Sciatic nerve (tissue), 2 donors: ENCODE measurements around the gene ZBTB20. TPM values are rescaled to one million over a fixed set of nuclear protein-coding genes. Genes with fewer than 3 reads are reported as not detected.

Source experiments
- ATAC-seq: fragments of 200-7000 bp; cut with Tn5 transposase; one replicate; pipeline ENCODE4 v1.9.1; 2020; ENCODE audit warnings: mild to moderate bottlenecking, moderate library complexity
- DNase-seq: peaks from one replicate; pipeline ENCODE4 v3.0.0-alpha.2; 2020; ENCODE audit warnings: low spot score
- intact Hi-C: fragments of 100-400 bp; cut with DNase I; formaldehyde crosslinking; loops from one replicate; pipeline ENCODE4 v1.14.2; 2022
- total RNA-seq: library from RNA; stranded (reverse); fragmentation: NEBNext Ultra II Directional; extraction: Animal tissue kit (Norgen Biotek cat#: 25700); gene quantifications from one replicate; pipeline ENCODE4 v1.2.1, GENCODE V29; 2021
- donor health status: DM: no; HTN: no; CAD: no.
- donor health status: DM: no; HTN: no; CAD: no.

The ZBTB20 gene
- total RNA-seq, 1 donor from 2014 or later, result 145 TPM

- ATAC-seq (no peak), DNase-seq (no peak)
- intact Hi-C loops, result no loop called here
Measured at GRCh38 chr3:114595522-114596028, 551.5 kb downstream of the ZBTB20 start.

GRCh38 chr3:114590309-114591047 lies 556.6 kb downstream of the ZBTB20 start:
- ATAC-seq (no peak), DNase-seq (no peak)
- intact Hi-C loops, result no loop called here

DNA sequence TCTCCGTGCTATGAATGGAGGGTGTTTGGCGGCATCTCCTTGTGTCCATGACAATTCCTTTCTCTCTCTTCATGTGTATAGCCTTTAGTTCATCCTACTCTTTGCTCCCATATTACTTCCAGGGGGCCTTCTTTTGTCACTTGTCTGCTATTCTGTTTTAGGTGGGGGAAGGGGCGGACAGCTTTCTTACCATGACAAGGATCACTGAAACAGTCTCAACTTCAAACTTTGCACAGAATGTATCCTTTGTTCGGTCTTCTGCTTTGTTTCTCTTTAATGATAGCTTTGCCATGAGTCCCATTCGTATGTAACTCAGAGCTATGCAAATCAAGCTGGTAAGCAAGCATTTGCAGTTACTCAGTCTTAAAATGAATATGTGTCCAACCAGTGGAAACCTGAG lies 559.1 kb downstream of the ZBTB20 start:
- DNase-seq (no peak), ATAC-seq (no peak)
- intact Hi-C loops, result no loop called here

DNA sequence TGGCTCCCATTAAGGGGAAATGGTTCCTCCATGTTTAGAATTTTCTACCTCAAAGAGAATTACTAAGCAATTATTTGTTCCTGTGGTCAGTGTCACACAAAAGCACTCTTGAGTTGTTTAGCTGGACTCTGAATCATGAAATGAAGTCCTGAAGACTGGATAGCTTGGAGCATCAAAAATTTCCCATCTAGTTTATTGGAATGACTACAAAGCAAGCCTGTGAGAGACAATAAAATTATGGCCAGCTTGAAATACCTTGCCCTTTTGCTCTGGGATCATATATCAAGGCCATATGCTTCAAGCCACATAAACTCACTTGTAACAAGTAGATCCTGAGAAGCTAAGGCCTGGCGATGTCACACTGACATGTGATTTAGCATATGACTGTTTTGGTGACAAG lies 561.0 kb downstream of the ZBTB20 start:
- no peak for DNase-seq
- no peak for ATAC-seq
- intact Hi-C loops, result no loop called here

GRCh38 chr3:114585687-114586086 lies 561.4 kb downstream of the ZBTB20 start:
- ATAC-seq (no peak), DNase-seq (no peak)
- intact Hi-C loops, result no loop called here

DNA sequence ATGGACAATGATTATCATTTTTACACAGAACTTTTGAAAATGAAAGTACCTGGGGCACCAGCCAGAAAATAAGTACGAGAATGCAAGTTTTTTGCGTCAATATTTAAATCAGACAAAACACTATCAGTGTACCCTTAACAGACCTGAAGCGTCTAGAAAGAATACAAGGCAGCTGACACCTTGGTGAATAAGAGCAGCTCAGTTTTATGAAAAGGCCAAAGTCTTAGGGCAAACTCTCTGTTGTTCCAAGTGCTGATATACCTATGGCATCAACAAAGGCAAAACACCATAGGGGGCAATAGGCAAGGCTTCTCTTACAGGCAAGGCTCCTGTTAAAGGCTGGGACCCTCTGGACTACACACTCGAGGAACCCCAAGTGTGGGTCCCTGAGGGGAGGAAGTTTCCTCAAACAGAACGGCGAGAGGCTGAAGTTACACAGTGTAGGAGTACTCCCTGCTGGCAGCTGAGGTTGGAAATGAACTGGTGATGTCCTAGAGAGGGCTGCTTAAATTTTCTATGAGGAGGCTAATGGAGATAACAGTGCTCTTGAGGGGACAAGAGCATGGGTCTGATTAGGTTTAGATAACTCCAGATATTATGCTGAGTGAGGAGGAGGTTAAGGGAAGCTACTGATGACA lies 562.2 kb downstream of the ZBTB20 start:
- ATAC-seq (peak; percentile 89), DNase-seq (no peak)
- intact Hi-C loops, result no loop called here

GRCh38 chr3:114582929-114583328 lies 564.2 kb downstream of the ZBTB20 start:
- DNase-seq (no peak), ATAC-seq (no peak)
- intact Hi-C loops, result no loop called here

- no peak for ATAC-seq
- intact Hi-C loops, result no loop called here
- DNase-seq, result no peak
Measured at GRCh38 chr3:114572364-114573062, 574.6 kb downstream of the ZBTB20 start.

- intact Hi-C loops, result no loop called here
- DNase-seq (no peak), ATAC-seq (no peak)
Measured at GRCh38 chr3:114571363-114571762, 575.7 kb downstream of the ZBTB20 start.

- intact Hi-C loops, result no loop called here
- DNase-seq (no peak), ATAC-seq (no peak)
Measured at GRCh38 chr3:114569186-114569585, 577.9 kb downstream of the ZBTB20 start.

GRCh38 chr3:114567771-114568170 lies 579.3 kb downstream of the ZBTB20 start:
- no peak for ATAC-seq
- DNase-seq, result no peak
- intact Hi-C loops, result no loop called here

DNA sequence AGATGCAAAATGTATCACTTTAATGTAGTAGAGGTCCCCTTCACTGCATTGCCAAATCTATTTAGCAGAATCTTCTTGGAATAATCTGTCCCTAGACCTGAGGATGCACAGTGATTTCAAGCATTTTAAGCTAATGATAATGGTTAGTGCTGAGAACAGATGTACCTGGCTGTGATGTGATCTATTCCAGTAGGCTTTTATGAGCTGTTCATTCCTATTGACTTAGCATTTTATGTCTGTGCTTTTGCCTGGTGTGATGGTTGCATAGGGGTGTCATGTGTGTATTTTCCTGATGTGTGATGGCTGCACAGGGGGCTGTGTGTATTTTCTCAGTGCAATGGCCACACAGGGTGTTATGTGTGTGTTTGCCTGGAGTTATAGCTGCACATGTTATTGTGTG lies 580.3 kb downstream of the ZBTB20 start:
- DNase-seq, result no peak
- no peak for ATAC-seq
- intact Hi-C loops, result no loop called here

DNA sequence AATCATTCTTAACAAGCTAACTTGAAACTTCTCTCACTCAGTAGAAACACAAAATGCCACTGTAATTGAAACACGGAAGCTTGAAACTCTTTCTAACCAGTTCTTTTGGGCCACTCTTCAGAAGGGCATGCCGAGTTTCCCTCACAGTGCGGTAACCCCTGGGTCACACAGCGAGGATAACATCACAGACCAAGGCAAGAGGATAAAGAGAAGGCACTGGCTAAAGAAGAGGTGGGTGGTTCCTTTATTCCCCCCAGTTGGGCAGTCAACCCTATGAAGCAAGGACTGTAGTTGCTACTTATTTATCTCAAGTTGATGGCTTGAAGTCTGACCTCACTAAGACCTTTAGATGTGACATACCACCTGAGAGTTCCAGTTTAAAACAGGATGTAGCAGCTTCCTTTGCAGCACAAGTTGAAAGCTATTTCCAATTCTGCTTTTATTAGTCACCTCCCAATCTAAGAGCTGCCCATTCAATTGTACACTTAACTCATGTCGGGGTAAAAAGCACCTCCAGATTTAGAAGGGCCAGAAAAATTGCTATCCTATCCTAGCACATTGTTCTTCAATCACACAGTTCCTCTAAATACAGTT lies 580.8 kb downstream of the ZBTB20 start:
- DNase-seq, result no peak
- ATAC-seq, result no peak
- intact Hi-C loops, result no loop called here

GRCh38 chr3:114565216-114565615 lies 581.9 kb downstream of the ZBTB20 start:
- intact Hi-C loops, result no loop called here
- ATAC-seq (peak; percentile 48), DNase-seq (peak; percentile 63)

- no peak for DNase-seq
- no peak for ATAC-seq
- intact Hi-C loops, result no loop called here
Measured at GRCh38 chr3:114563720-114564119, 583.4 kb downstream of the ZBTB20 start.

DNA sequence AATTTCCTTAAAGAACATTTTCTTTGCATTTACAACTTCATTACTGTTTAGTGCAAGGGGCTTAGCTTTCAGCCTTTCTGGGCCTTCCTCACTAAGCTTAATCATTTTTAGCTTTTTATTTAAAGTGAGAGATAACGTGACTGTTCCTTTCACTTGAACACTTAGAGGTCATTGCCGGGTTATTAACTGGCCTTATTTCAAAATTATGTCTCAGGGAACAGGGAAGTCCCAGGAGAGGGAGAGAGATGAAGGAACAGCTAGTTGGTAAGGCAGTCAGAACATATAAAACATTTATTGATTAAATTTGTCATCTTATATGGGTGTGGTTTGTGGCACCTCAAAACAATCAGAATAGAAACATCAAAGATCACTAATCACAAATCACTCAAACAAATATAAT lies 584.5 kb downstream of the ZBTB20 start:
- no peak for ATAC-seq
- intact Hi-C loops, result no loop called here
- DNase-seq, result no peak

- no peak for DNase-seq
- intact Hi-C loops, result no loop called here
Measured at GRCh38 chr3:114558271-114558670, 588.8 kb downstream of the ZBTB20 start.

DNA sequence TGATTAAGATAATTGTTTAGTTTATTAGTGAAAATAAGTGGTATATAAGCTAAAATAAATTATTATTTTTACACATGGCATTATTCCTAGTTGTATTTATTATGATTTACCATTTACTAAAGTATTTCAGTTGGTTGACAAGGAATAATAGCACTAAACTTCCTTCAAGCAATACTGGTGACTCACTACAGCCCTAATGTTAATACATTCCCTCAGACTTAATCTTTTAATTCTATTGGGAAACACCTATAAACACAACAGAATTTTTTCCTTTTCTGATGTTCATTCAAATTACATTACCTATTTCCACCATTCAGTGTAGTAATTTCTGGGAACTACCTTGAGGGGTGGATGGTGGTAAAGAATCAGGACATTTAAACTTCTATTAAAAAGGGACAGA lies 589.3 kb downstream of the ZBTB20 start:
- DNase-seq (no peak), ATAC-seq (no peak)
- intact Hi-C loops, result no loop called here

More at GRCh38 chr3:114558271-114558670, 588.8 kb downstream of the ZBTB20 start:
- ATAC-seq, result no peak

GRCh38 chr3:114556657-114557213 lies 590.4 kb downstream of the ZBTB20 start:
- intact Hi-C loops, result no loop called here
- DNase-seq, result no peak
- no peak for ATAC-seq
